H1 (cell line): ENCODE data around the gene PANK3. TPM values are rescaled to one million over a fixed set of nuclear protein-coding genes. Genes with fewer than 3 reads are reported as not detected.

Experiments used
- CTCF ChIA-PET: fragments of 300-600 bp; sonication (Branson Sonifier 250); formaldehyde crosslinking; loops from one replicate; lab custom pipeline; 2021; ENCODE audit not compliant: partially characterized antibody; lab: Charles Lee
- POLR2A ChIA-PET: fragments of 300-600 bp; sonication (Branson Sonifier 250); formaldehyde crosslinking; loops from one replicate; lab custom pipeline; 2021; ENCODE audit warnings: inconsistent platforms; ENCODE audit not compliant: partially characterized antibody; lab: Charles Lee
- DNase-seq, 2 experiments: peaks; one replicate each; pipeline versions ENCODE4 v3.0.0 to v3.0.0-alpha.2; 2010 to 2022; ENCODE audit warnings: low spot score in 2 of 2, low read depth in 1 of 2, mixed read lengths in 1 of 2
- FAIRE-seq: peaks from 2 replicates; lab custom pipeline; 2011; peaks lifted over from hg19 to GRCh38; lab: Jason Lieb, UNC
- H2AFZ ChIP-seq: 2 replicates; pipeline ENCODE4 v1.8.1; 2012; ENCODE audit warnings: low read length, inconsistent platforms
- H2AK5ac ChIP-seq: 2 replicates; pipeline ENCODE4 v1.6.1; 2013; ENCODE audit warnings: low read depth, low read length
- H2BK120ac ChIP-seq: replicated peaks from 2 replicates; pipeline ENCODE3; 2013; ENCODE audit warnings: low read depth, low read length, inconsistent platforms
- H2BK12ac ChIP-seq: 2 replicates; pipeline ENCODE4 v1.6.1; 2013; ENCODE audit warnings: low read depth, low read length
- H2BK15ac ChIP-seq: 2 replicates; pipeline ENCODE4 v1.6.1; 2013; ENCODE audit warnings: low read length
- H2BK20ac ChIP-seq: 2 replicates; pipeline ENCODE4 v1.6.1; 2013; ENCODE audit warnings: low read length
- H2BK5ac ChIP-seq: 2 replicates; pipeline ENCODE4 v1.6.1; 2013; ENCODE audit warnings: low read depth, low read length
- H3K14ac ChIP-seq: 2 replicates; pipeline ENCODE4 v1.6.1; 2013; ENCODE audit warnings: inconsistent platforms; ENCODE audit not compliant: insufficient read length
- H3K18ac ChIP-seq: 2 replicates; pipeline ENCODE4 v1.6.1; 2013; ENCODE audit warnings: low read length; ENCODE audit errors: extremely low read depth
- H3K23ac ChIP-seq: 2 replicates; pipeline ENCODE4 v1.6.1; 2013; ENCODE audit warnings: inconsistent platforms; ENCODE audit not compliant: insufficient read length
- H3K23me2 ChIP-seq: 2 replicates; pipeline ENCODE4 v1.6.1; 2013; ENCODE audit warnings: low read depth, low read length
- H3K27ac ChIP-seq: 2 replicates; pipeline ENCODE4 v1.6.1; 2011; ENCODE audit warnings: low read depth, low read length, inconsistent platforms
- H3K27me3 ChIP-seq, 4 experiments: replicated peaks in 1 of 4; 1 replicate in 1 of 4; 2 replicates in 3 of 4; pipeline versions ENCODE4 v1.6.1 to v1.8.1; 2011 to 2013; ENCODE audit warnings: low read length in 3 of 4, mild to moderate bottlenecking in 3 of 4, inconsistent platforms in 2 of 4, mixed read lengths in 2 of 4, moderate library complexity in 1 of 4; ENCODE audit not compliant: control insufficient read depth in 3 of 4, insufficient read depth in 3 of 4; ENCODE audit errors: extremely low read depth in 1 of 4
- H3K36me3 ChIP-seq, 4 experiments: 2 replicates each; pipeline versions ENCODE4 v1.6.1 to v1.8.1; 2011 to 2013; ENCODE audit warnings: mild to moderate bottlenecking in 4 of 4, low read length in 3 of 4, moderate library complexity in 2 of 4, control low read depth in 1 of 4, inconsistent platforms in 1 of 4; ENCODE audit not compliant: insufficient read depth in 4 of 4, control insufficient read depth in 2 of 4
- H3K4ac ChIP-seq: replicated peaks from 2 replicates; pipeline ENCODE3; 2013; ENCODE audit warnings: low read length, low read depth, mixed read lengths, inconsistent platforms; ENCODE audit not compliant: insufficient read length
- H3K4me1 ChIP-seq, 4 experiments: replicated peaks in 1 of 4; 1 replicate in 1 of 4; 2 replicates in 3 of 4; pipeline versions ENCODE4 v1.6.1 to v1.8.1; 2011 to 2013; ENCODE audit warnings: low read length in 3 of 4, inconsistent platforms in 2 of 4, mixed read lengths in 1 of 4; ENCODE audit not compliant: insufficient read depth in 4 of 4, control insufficient read depth in 3 of 4
- H3K4me2 ChIP-seq, 2 experiments: 2 replicates each; pipeline versions ENCODE4 v1.6.1 to v1.8.1; 2011 to 2013; ENCODE audit warnings: low read depth in 2 of 2, low read length in 2 of 2, control low read depth in 1 of 2, inconsistent platforms in 1 of 2, mild to moderate bottlenecking in 1 of 2; ENCODE audit not compliant: insufficient read depth in 1 of 2
- H3K4me3 ChIP-seq, 4 experiments: fragments of 200-600, 300-600 bp in 1 of 4; sonication (generic), shearing (Covaris generic), sonication (Bioruptor Twin) in 1 of 4; 2 replicates each; pipeline versions ENCODE4 v1.5.1 to v1.8.1; 2011 to 2016; ENCODE audit warnings: low read length in 4 of 4, low read depth in 3 of 4, control low read depth in 2 of 4, inconsistent platforms in 2 of 4, mild to moderate bottlenecking in 2 of 4, mixed read lengths in 1 of 4, moderate library complexity in 1 of 4; ENCODE audit not compliant: insufficient read depth in 2 of 4; ENCODE audit errors: extremely low read depth in 1 of 4
- H3K56ac ChIP-seq: replicated peaks from 2 replicates; pipeline ENCODE3; 2013; ENCODE audit warnings: low read depth, mild to moderate bottlenecking, mixed read lengths, low read length, inconsistent platforms; ENCODE audit not compliant: insufficient read length
- H3K79me1 ChIP-seq: 2 replicates; pipeline ENCODE4 v1.6.1; 2013; ENCODE audit warnings: low read depth, low read length, control low read depth
- H3K79me2 ChIP-seq, 2 experiments: 2 replicates each; pipeline versions ENCODE4 v1.6.1 to v1.8.1; 2012 to 2013; ENCODE audit warnings: low read length in 2 of 2, mild to moderate bottlenecking in 2 of 2, inconsistent platforms in 1 of 2; ENCODE audit not compliant: insufficient read depth in 2 of 2, control insufficient read depth in 1 of 2
- H3K9ac ChIP-seq, 4 experiments: replicated peaks in 1 of 4; 1 replicate in 1 of 4; 2 replicates in 3 of 4; pipeline versions ENCODE4 v1.6.1 to v1.8.1; 2011 to 2013; ENCODE audit warnings: low read depth in 3 of 4, low read length in 3 of 4, control low read depth in 2 of 4, mild to moderate bottlenecking in 2 of 4, moderate library complexity in 2 of 4, inconsistent platforms in 1 of 4; ENCODE audit errors: extremely low read depth in 1 of 4
- H3K9me3 ChIP-seq, 2 experiments: 2 replicates each; pipeline versions ENCODE4 v1.6.1 to v1.8.1; 2012 to 2013; ENCODE audit warnings: mild to moderate bottlenecking in 2 of 2, moderate library complexity in 2 of 2, control low read depth in 1 of 2, inconsistent platforms in 1 of 2, low read depth in 1 of 2, low read length in 1 of 2, mixed read lengths in 1 of 2; ENCODE audit not compliant: insufficient read depth in 2 of 2
- H4K20me1 ChIP-seq, 2 experiments: replicated peaks in 1 of 2; 2 replicates each; pipeline versions ENCODE3 to v1.8.1; 2011 to 2013; ENCODE audit warnings: inconsistent platforms in 2 of 2, low read length in 2 of 2, mild to moderate bottlenecking in 1 of 2; ENCODE audit not compliant: insufficient read depth in 2 of 2, control insufficient read depth in 1 of 2
- H4K5ac ChIP-seq: 2 replicates; pipeline ENCODE4 v1.6.1; 2013; ENCODE audit warnings: low read length, low read depth, mixed read lengths, inconsistent platforms; ENCODE audit not compliant: insufficient read length
- H4K8ac ChIP-seq: 2 replicates; pipeline ENCODE4 v1.8.0; 2013; ENCODE audit warnings: mild to moderate bottlenecking, moderate library complexity, low read length, inconsistent platforms; ENCODE audit not compliant: insufficient read depth; ENCODE audit errors: extremely low read depth
- H4K91ac ChIP-seq: replicated peaks from 2 replicates; pipeline ENCODE3; 2013; ENCODE audit warnings: low read length, mixed read lengths, inconsistent platforms; ENCODE audit not compliant: insufficient read length
- CHD1 ChIP-seq: IDR thresholded peaks from 2 replicates; pipeline ENCODE4 v1.6.1; 2012; ENCODE audit warnings: low read depth, low read length, improper control_type of control experiment
- polyA plus RNA-seq, 7 experiments: library from polyadenylated mRNA; depleted of rRNA in 3 of 7; stranded (reverse) in 5 of 7; unstranded in 2 of 7; fragments of >200 nt in 5 of 7; fragments of 200-250 nt in 2 of 7; gene quantifications; 1 replicate in 5 of 7; 2 replicates in 1 of 7; 4 replicates in 1 of 7; pipeline versions ENCODE4 v1.2.1 to v1.2.3, GENCODE V29; 2011 to 2013; ENCODE audit warnings: missing spikeins in 2 of 7, mixed read lengths in 2 of 7
- total RNA-seq: library from RNA; stranded (reverse); fragmentation: NEBNext Ultra II Directional; extraction: Animal tissue kit (Norgen Biotek cat#: 25700); gene quantifications from 2 replicates; pipeline ENCODE4 v1.2.1, GENCODE V29; 2021

Gene PANK3
- total and polyA plus RNA-seq, 2 of the 8 experiments (the other 6 are each of a cell fraction or from before 2014, with no cell fraction given) = 8.6 to 101 TPM

DNA sequence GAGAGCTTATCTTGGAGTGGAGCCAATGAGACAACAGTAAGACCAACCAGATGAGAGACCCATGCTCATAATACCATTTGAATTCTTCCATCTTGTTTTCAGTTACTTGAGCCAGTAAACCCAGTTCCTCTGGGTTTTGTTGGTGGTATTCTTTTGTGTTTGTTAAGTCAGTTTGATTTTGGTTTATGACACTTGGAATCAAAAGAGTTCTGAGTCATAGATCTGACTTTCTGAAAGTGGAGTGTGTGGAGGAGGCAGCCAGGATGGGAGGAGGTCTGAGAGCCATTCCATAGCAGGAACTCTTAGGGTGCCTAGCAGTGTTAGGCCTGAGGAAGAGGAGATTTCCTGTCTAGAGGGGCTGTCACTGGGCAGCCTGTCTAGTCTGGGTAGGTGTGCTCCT lies 24.6 kb upstream of the PANK3 start:
- Histone ChIP-seq H2BK20ac (no peak overlapping the region), H3K9ac (no peak overlapping the region), H3K9me3 (no peaks in the 10 kb centered on the region), H2AFZ (no peak overlapping the region), H2AK5ac (no peak overlapping the region), H3K4ac (no peak overlapping the region), H4K20me1 (no peaks in the 10 kb centered on the region), H3K18ac (no peak overlapping the region), H3K4me2 (no peak overlapping the region), H3K23me2 (no peaks in the 10 kb centered on the region), H2BK5ac (no peak overlapping the region), H3K79me2 (no peaks in the 10 kb centered on the region), H3K4me3 (no peak overlapping the region), H3K36me3 (no peaks in the 10 kb centered on the region), H2BK120ac (no peak overlapping the region), H3K23ac (no peak overlapping the region), H3K14ac (no peak overlapping the region), H2BK15ac (no peak overlapping the region), H3K27ac (no peak overlapping the region), H2BK12ac (no peak overlapping the region), H4K5ac (no peak overlapping the region), H3K79me1 (no peaks in the 10 kb centered on the region), H3K27me3 (no peaks in the 10 kb centered on the region; a peak in 1 of 7 replicates), H3K4me1 (peaks cover 1 to 6% (median 4%) of the 10 kb centered on the region in 4 experiments; a peak in 3 of 7 replicates), H4K8ac (no peak overlapping the region), H3K56ac (no peak overlapping the region), H4K91ac (no peak overlapping the region)
- ChIA-PET POLR2A (no interaction called here), CTCF (interaction anchor here (1.5 kb wide), 1 partner anchor 12 kb away, joined by 3 read pairs; no protein-coding TSS in a partner anchor)
- DNase-seq (no peak), FAIRE-seq (no peak)
- no peak for TF ChIP-seq CHD1
